Activated naive CD8-positive, alpha-beta T cell treated with anti-CD3 and anti-CD28 coated beads, Interleukin-2, amount 10 ng/mL, durations not matched to agents 7 days and 5 days (primary cell): ENCODE measurements around the gene IGLON5. TPM values are rescaled to one million over a fixed set of nuclear protein-coding genes. Genes with fewer than 3 reads are reported as not detected.

Experiments used
- ATAC-seq: fragments of 150-1000 bp; cut with Tn5 transposase; one replicate; pipeline ENCODE4 v1.10.0; 2021; ENCODE audit warnings: low read depth, moderate library complexity
- POLR2A ChIA-PET: fragments of 350-600 bp; sonication (Branson Sonifier 250); formaldehyde crosslinking; loops from one replicate; lab custom pipeline; 2021; ENCODE audit warnings: antibody characterized with exemption; lab: Charles Lee
- DNase-seq: peaks from one replicate; pipeline ENCODE4 v3.0.0; 2021
- H3K27ac Mint-ChIP-seq: one replicate; pipeline ENCODE4 v1.8.0; 2022; ENCODE audit warnings: mild to moderate bottlenecking, mixed read lengths
- H3K27me3 Mint-ChIP-seq: one replicate; pipeline ENCODE4 v1.8.0; 2022; ENCODE audit warnings: mild to moderate bottlenecking, moderate library complexity, mixed read lengths
- H3K36me3 Mint-ChIP-seq: one replicate; pipeline ENCODE4 v1.8.0; 2021; ENCODE audit warnings: mild to moderate bottlenecking, mixed read lengths
- H3K4me1 Mint-ChIP-seq: one replicate; pipeline ENCODE4 v1.8.0; 2021; ENCODE audit warnings: mixed read lengths
- H3K4me3 Mint-ChIP-seq: one replicate; pipeline ENCODE4 v1.8.0; 2022; ENCODE audit warnings: mild to moderate bottlenecking, moderate library complexity, mixed read lengths
- H3K9me3 Mint-ChIP-seq: one replicate; pipeline ENCODE4 v1.8.0; 2021; ENCODE audit warnings: mixed read lengths
- total RNA-seq, 2 experiments: library from RNA; stranded (reverse); gene quantifications; one replicate each; pipeline ENCODE4 v1.2.3, GENCODE V29; 2021

The IGLON5 gene
- total RNA-seq: under 1 TPM in 1 of 2 experiments, not detected in 1; 0.11 TPM

DNA sequence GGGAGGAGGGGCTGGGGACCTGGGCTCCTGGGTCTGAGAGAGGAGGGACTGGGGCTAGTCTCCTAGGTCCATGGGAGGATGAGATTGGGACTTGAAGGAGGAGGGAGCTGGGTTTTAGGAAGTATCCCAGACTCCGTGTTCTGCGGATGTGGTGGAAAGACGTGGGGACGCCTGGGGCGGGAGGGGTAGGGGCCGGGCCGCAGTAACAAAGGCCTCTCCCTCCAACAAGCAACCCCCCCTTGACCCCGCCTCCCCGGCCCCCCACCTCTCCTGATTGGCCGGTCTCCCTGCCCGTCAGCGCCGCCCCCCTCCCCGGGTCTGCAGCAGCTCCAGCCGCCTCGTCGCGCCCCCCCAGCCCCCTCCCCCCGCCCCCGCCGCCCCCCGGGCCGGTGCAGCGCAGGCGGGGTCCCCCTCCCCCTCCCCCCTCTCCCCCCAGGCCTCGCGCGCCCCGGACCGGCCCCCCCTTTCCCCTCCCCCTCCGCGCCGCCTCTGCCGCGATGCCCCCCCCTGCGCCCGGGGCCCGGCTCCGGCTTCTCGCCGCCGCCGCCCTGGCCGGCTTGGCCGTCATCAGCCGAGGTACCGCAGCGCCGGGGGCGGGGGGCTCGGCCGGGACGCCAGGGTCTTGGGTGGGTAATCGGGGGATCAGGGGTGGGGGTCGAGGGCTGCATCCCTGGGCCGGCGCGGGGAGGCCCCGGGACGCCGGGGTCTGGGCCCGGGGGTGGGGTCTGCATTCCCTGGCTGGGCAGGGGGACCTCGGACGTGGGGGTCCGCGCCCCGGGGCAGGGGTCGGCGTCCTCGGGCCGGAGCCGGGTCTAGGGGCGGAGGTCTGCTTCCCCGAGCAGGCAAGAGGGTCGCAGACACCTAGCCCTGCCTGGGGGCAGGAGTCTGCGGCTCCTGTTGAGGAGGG is at the start of gene IGLON5:
TSS of gene IGLON5 (plus strand) at position 294 of the 907 bp plus-strand sequence. CDS start at position 498, 204 bp downstream.
- ATAC-seq (no peak), DNase-seq (no peak)
- Mint-ChIP-seq H3K4me1 (peaks cover 3% of the 10 kb centered on the region), H3K9me3 (peaks cover 3% of the 10 kb centered on the region), H3K36me3 (no peaks in the 10 kb centered on the region), H3K27me3 (peaks cover 42% of the 10 kb centered on the region), H3K4me3 (no peak within 1 kb of the TSS), H3K27ac (no peak within 1 kb of the TSS)
- POLR2A ChIA-PET: no interaction called here

DNA sequence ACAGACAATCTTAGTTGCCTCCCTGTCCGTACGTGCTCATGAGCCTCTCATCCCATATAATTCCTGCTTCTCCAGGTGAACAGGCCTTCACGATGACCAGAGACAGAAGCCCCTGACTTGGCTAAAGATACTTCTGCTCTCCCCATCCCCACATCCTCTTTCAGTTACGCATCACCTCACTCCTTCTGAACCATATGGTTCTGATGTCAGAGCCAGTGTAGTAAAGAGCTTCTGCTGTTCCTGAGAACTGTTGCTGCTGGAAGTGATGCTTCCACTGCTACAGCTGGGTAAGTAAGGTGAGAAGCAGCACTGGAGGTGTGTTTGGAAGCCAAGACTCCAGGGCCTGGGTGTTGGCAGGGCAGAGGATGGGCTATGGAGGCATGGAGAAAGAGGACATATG is 47.6 kb upstream of the IGLON5 start:
- POLR2A ChIA-PET: no interaction called here
- Mint-ChIP-seq H3K36me3 (no peaks in the 10 kb centered on the region), H3K9me3 (no peaks in the 10 kb centered on the region), H3K4me3 (no peak overlapping the region), H3K4me1 (peaks cover 11% of the 10 kb centered on the region), H3K27ac (no peak overlapping the region), H3K27me3 (peaks cover 14% of the 10 kb centered on the region)
- ATAC-seq: no peak
- DNase-seq: no peak

DNA sequence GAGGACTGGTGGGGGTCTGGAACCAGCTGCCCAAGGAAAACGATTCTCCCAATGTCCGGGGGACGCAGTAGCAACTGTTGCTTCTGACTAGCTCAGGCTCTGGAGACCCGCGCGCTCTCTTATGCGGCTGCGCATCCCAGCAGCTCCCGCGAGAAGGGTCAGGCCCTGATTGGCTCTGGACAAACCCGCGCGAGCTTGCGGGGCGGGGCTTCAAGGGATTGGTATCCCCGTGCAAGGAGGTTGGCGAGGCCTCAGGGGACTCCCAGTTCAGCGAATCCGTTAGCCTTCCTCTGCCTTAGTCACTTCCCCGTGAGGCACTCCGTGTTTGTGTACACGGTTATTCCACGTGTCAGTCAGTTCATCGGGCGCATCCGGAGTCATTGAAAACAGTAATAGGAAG is 40.4 kb upstream of the IGLON5 start:
- peaks cover 12% of the 10 kb centered on the region for H3K4me1 Mint-ChIP-seq
- ATAC-seq (no peak), DNase-seq (no peak)
- peaks cover 14% of the 10 kb centered on the region for H3K27me3 Mint-ChIP-seq
- no peak overlapping the region for H3K27ac Mint-ChIP-seq
- POLR2A ChIA-PET: no interaction called here
- no peaks in the 10 kb centered on the region for H3K36me3 Mint-ChIP-seq
- no peak overlapping the region for H3K4me3 Mint-ChIP-seq
- no peaks in the 10 kb centered on the region for H3K9me3 Mint-ChIP-seq

DNA sequence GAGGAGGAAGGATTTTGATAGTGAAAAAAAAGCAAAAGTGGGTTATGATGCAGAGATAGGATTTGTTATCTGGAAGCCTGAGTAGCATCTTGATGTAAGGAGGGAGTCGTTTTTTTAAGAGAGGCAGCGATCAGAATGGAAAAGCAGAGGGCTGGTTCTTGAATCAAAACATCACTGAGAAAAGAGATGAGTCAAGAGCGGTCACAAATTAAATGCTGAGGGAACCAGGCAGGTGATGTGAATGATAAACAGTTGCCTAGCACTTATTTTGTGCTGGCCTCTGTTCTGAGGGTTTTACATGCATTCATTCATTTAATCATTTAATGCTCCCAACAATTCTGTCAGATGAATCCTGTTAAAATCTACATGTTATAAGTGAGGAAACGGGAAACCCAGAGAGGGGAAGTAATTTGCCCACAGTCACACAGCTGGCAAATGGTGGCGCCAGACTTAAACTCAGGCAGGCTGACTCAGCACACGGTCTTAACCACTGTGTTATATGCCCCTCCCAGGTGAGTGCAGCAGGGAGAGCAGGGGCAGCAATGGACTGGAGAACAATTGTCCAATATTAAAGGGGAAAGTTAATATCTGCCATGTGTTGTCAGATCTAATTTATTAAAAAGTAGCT is 39.1 kb upstream of the IGLON5 start:
- Mint-ChIP-seq H3K36me3 (no peaks in the 10 kb centered on the region), H3K27ac (no peak overlapping the region), H3K4me3 (no peak overlapping the region), H3K9me3 (no peaks in the 10 kb centered on the region), H3K4me1 (peaks cover 8% of the 10 kb centered on the region), H3K27me3 (peaks cover 14% of the 10 kb centered on the region)
- DNase-seq: no peak
- POLR2A ChIA-PET: no interaction called here
- ATAC-seq: no peak

DNA sequence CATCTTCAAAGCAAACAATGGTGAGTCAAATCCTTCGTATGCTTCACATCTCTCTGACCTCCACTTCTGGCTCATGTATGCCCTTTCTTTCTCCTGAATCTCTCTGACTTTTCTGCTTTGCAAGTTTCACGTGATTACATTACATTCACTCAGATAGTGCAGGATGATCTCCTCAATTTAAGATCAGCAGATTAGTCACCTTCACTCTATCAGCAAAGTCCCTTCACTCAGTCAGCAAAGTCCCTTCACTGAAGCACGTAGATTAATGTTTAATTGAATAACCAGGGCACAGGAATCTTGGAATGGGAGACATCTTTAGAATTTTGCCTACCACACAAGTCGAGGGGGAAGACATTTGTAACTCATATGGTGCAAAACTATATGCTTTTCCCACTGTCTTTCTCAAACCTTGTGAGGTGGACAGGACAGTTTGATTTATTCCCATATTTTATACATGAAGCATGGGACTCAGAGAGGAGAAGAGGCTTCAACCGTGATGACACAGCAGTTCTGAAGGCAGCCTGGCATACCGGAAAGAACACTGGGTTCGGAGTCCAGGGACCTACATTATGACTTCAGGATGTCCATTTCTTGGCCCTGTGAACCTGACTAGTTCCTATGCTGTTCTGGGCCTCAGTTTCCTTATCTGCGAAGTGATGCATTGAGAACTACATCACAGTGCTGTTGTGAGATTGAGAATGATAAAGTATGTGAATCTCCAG is 37.2 kb upstream of the IGLON5 start:
- no peak for DNase-seq
- Mint-ChIP-seq H3K4me3 (no peak overlapping the region), H3K9me3 (no peaks in the 10 kb centered on the region), H3K36me3 (no peaks in the 10 kb centered on the region), H3K27ac (no peak overlapping the region), H3K4me1 (peaks cover 8% of the 10 kb centered on the region), H3K27me3 (peaks cover 23% of the 10 kb centered on the region)
- POLR2A ChIA-PET: no interaction called here
- ATAC-seq: no peak

DNA sequence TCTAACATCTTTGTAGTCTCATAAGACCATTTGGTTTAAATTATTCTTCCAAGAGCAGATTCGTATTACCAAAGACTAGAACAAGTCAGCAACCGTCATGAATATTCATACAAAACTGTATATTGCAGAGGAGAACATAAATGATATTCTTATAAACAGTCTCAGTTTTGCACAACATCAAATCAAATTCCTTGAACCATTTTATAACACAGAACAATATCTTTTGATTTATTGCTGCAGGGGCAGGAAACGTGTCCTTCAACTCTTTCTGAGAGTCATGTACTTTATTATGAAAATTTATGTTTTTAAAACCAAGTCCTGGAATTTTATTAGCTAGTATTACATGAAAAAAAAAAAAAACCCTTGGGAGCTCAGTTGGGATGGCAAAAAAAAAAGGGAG is 34.3 kb upstream of the IGLON5 start:
- Mint-ChIP-seq H3K4me3 (no peak overlapping the region), H3K27me3 (peaks cover 29% of the 10 kb centered on the region), H3K27ac (no peak overlapping the region), H3K9me3 (peaks cover 7% of the 10 kb centered on the region), H3K36me3 (no peaks in the 10 kb centered on the region), H3K4me1 (peaks cover 5% of the 10 kb centered on the region)
- POLR2A ChIA-PET: no interaction called here
- no peak for DNase-seq
- ATAC-seq: no peak

DNA sequence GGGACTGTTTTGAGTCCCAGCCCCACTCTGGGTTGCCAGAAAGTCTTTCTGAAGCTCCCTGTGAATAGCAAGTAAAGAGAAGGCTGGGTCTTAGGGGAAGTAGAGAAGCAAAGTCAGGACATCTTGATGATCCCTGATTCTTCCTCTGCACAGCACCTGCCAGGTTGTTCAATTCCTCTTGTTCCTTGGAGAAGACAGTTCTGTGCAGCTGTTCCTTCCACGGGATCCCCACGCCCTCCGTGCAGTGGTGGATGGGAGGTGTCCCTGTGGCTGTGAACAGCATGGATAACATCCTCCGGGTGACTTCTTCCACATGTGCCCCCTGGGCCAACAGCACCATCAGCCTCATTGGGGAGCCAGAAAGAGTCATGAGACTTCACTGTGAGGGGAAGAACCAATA is 29.1 kb upstream of the IGLON5 start:
- DNase-seq (no peak), ATAC-seq (no peak)
- no peaks in the 10 kb centered on the region for H3K4me1 Mint-ChIP-seq
- H3K27me3 Mint-ChIP-seq: peaks cover 40% of the 10 kb centered on the region
- H3K4me3 Mint-ChIP-seq: no peak overlapping the region
- no peak overlapping the region for H3K27ac Mint-ChIP-seq
- no peaks in the 10 kb centered on the region for H3K36me3 Mint-ChIP-seq
- peaks cover 7% of the 10 kb centered on the region for H3K9me3 Mint-ChIP-seq
- POLR2A ChIA-PET: no interaction called here

DNA sequence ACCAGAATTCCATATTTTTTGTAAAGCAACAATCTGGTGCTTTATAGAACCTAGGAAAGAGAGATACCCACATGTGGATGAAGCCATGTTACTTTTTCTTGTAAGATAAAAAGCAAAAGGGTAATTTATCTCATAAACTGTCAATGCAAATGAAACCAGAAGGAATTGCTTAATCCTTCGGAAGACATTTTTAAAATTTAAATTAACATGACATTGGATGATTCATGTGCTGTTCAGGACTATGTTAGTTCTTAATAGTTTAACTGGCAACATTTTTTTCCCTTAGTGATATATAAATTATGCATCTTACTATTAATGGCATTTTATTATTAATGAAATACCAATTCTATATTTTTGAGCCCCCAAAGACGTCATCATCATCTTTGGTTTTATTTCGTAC is 25.8 kb upstream of the IGLON5 start:
- Mint-ChIP-seq H3K27ac (no peak overlapping the region), H3K27me3 (peaks cover 20% of the 10 kb centered on the region), H3K36me3 (no peaks in the 10 kb centered on the region), H3K4me1 (no peaks in the 10 kb centered on the region), H3K4me3 (no peak overlapping the region), H3K9me3 (peaks cover 3% of the 10 kb centered on the region)
- ATAC-seq (no peak), DNase-seq (no peak)
- POLR2A ChIA-PET: no interaction called here

DNA sequence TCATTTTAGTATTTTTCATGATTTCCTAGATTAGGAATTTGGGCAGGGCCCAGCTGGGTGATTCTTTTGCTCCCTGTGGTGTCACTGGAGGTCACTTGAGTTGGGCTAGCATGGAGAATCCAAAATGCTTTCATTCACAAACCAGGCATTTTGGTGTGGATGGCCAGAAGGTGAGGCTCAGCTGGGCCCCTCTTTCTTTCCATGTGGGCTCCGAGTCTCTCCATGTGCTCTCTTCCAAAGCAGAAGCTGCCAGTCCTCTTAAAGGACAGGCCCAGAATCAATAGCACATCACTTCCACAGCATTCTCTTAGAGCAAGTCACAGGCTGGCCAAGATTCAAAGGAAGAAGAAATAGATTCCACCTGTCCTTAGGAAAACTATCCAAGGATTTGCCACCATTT is 21.8 kb upstream of the IGLON5 start:
- Mint-ChIP-seq H3K4me3 (no peak overlapping the region), H3K4me1 (no peaks in the 10 kb centered on the region), H3K27ac (no peak overlapping the region), H3K9me3 (no peaks in the 10 kb centered on the region), H3K27me3 (peaks cover 11% of the 10 kb centered on the region), H3K36me3 (no peaks in the 10 kb centered on the region)
- no peak for DNase-seq
- ATAC-seq: no peak
- POLR2A ChIA-PET: no interaction called here

DNA sequence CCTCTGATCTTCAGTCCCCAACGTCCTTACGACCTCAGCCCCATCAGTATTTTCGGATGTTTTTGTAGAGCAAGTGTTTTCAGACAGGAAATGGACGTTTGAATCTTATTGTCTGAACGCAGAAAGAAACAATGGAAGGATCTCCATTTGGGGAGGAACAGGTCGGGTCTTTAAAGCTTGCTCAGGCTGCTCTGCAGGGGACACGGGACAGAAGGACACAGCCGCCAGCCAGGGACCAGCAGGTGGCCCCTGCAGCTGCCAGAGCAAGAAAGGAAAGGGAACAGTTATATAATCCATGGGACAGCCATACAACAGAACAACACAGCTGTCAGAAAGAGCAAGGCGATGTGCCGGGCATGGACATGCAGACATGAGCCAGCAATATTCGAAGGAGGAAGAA is 18.5 kb upstream of the IGLON5 start:
- DNase-seq (no peak), ATAC-seq (no peak)
- no peak overlapping the region for H3K27ac Mint-ChIP-seq
- no peaks in the 10 kb centered on the region for H3K4me1 Mint-ChIP-seq
- H3K27me3 Mint-ChIP-seq: peaks cover under 1% of the 10 kb centered on the region
- no peaks in the 10 kb centered on the region for H3K36me3 Mint-ChIP-seq
- H3K9me3 Mint-ChIP-seq: no peaks in the 10 kb centered on the region
- H3K4me3 Mint-ChIP-seq: no peak overlapping the region
- POLR2A ChIA-PET: no interaction called here

DNA sequence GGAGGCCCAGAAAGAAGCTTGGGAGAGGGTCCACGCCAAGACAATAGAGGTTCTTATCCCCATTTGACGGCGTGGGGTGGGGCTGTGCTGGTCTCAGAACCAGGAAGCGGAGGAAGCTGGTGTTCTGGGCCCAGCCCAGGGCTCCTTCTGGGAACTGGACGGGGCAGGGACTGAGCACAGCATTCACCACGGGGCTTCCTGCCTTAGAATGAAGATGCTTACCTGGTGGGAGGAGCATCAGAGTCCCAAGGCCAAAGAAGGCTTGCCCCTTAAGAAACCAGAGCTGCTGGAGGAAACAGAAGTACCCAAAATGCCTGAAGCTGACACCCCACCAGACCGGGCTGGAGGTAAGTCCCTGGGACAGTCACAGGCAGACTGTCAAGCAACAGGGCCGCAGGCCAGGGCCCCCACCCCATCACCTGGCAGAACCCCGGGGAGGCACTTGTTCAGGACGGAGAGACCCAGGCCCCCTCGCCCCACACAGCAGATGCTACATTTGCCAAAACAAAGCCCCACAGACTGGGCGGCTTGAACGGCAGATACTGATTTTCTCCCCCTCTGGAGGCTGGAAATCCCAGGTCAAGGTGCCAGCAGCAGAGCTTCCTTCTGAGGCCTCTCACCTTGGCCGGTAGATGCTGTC is 17.8 kb upstream of the IGLON5 start:
- no peaks in the 10 kb centered on the region for H3K36me3 Mint-ChIP-seq
- no peaks in the 10 kb centered on the region for H3K4me1 Mint-ChIP-seq
- H3K4me3 Mint-ChIP-seq: no peak overlapping the region
- no peak overlapping the region for H3K27ac Mint-ChIP-seq
- POLR2A ChIA-PET: no interaction called here
- H3K27me3 Mint-ChIP-seq: peaks cover 2% of the 10 kb centered on the region
- ATAC-seq (no peak), DNase-seq (no peak)
- no peaks in the 10 kb centered on the region for H3K9me3 Mint-ChIP-seq

DNA sequence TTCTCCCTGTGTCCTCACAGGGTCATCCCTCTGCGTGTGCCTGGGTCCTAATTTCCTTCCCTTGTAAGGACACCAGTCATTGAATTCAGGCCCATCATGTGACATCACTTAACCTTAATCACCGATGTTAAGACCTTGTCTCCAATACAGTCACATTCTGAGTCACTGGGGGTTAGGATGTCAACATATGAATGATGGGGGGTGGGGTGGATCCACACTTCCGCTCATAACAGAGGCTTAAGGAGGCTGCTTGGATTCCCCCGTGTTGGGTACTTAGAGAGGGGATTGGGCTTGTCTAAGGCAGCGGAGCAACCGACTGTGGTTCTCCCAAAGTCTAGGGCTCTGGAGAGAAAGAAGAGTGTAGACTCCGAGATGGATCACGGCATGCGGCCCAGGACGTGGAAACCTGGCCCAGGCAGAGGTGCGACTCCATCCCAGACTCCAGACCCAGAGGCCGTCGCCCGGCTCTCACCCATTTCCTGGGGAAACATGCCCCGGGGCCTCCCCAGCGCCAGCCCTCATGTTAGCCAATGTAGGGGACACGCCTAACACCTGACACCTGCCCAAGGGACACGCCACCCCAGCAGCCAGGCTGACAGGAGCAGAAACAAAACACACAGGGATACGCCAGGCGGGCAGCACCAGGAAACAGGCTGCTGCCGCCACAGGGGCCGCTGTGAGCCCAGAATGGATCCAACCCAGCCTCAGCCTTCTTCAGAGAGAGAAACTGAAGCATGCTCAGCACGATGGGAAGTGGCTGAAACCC is 17.1 kb upstream of the IGLON5 start:
- no peaks in the 10 kb centered on the region for H3K4me1 Mint-ChIP-seq
- H3K9me3 Mint-ChIP-seq: no peaks in the 10 kb centered on the region
- H3K27me3 Mint-ChIP-seq: peaks cover 2% of the 10 kb centered on the region
- no peak for ATAC-seq
- POLR2A ChIA-PET: no interaction called here
- H3K27ac Mint-ChIP-seq: no peak overlapping the region
- no peak overlapping the region for H3K4me3 Mint-ChIP-seq
- no peaks in the 10 kb centered on the region for H3K36me3 Mint-ChIP-seq
- DNase-seq: no peak

DNA sequence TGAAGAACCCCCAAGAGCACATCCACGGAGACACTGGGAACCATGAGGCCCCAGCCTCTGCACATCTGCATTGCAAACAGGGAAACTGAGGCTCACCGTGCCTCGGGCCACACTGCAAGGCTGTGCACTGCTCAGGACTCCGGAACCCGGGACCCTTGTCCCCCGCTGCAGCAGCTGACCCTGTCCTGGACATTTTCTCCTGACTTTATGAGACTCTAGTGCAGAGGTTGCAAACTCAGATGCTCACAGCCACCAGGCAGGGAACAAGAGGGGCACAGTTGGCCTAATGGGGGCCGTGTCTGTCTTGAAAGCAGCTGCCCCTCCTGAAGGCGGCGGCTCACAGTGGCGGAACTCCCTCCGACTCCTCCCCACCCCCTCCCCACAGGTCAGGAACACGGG is 16.5 kb upstream of the IGLON5 start:
- Mint-ChIP-seq H3K9me3 (no peaks in the 10 kb centered on the region), H3K27me3 (peaks cover 2% of the 10 kb centered on the region), H3K36me3 (no peaks in the 10 kb centered on the region), H3K4me1 (no peaks in the 10 kb centered on the region), H3K4me3 (no peak overlapping the region), H3K27ac (no peak overlapping the region)
- DNase-seq (no peak), ATAC-seq (no peak)
- POLR2A ChIA-PET: no interaction called here
